Activated B cell treated with CpG ODN at 0.5 μM for 24 hours (primary cell): ENCODE data around the gene TP63. TPM values are rescaled to one million over a fixed set of nuclear protein-coding genes. Genes with fewer than 3 reads are reported as not detected.

Source experiments
- ATAC-seq: fragments of 200-7000 bp; cut with Tn5 transposase; one replicate; pipeline ENCODE4 v1.10.0; 2021; ENCODE audit warnings: low read depth, mild to moderate bottlenecking, moderate library complexity
- CTCF ChIA-PET: fragments of 350-600 bp; sonication (Branson Sonifier 250); formaldehyde crosslinking; loops from one replicate; lab custom pipeline; 2021; ENCODE audit warnings: antibody characterized with exemption; lab: Charles Lee
- POLR2A ChIA-PET: fragments of 350-600 bp; sonication (Branson Sonifier 250); formaldehyde crosslinking; loops from one replicate; lab custom pipeline; 2021; ENCODE audit warnings: antibody characterized with exemption; lab: Charles Lee
- DNase-seq: peaks from one replicate; pipeline ENCODE4 v3.0.0; 2022
- H3K27ac Mint-ChIP-seq: one replicate; pipeline ENCODE4 v1.8.0; 2020; ENCODE audit warnings: mixed read lengths
- H3K27me3 Mint-ChIP-seq: one replicate; pipeline ENCODE4 v1.8.0; 2021; ENCODE audit warnings: mixed read lengths
- H3K36me3 Mint-ChIP-seq: one replicate; pipeline ENCODE4 v1.8.0; 2021; ENCODE audit warnings: low read depth, mixed read lengths
- H3K4me1 Mint-ChIP-seq: one replicate; pipeline ENCODE4 v1.8.0; 2021; ENCODE audit warnings: mixed read lengths
- H3K4me3 Mint-ChIP-seq: one replicate; pipeline ENCODE4 v1.8.0; 2020; ENCODE audit warnings: mild to moderate bottlenecking, mixed read lengths
- H3K9me3 Mint-ChIP-seq: one replicate; pipeline ENCODE4 v1.8.0; 2020; ENCODE audit warnings: mixed read lengths
- intact Hi-C: fragments of 100-400 bp; cut with micrococcal nuclease; formaldehyde crosslinking; loops from one replicate; pipeline ENCODE4 v1.15.1; 2024
- total RNA-seq: library from RNA; stranded (reverse); gene quantifications from 2 replicates; pipeline ENCODE4 v1.2.3, GENCODE V29; 2022
- TF ChIP-seq, protein P1 (sequence below): fragments of 200-600 bp; IDR thresholded peaks from one replicate; pipeline ENCODE4 v1.8.0; 2022; ENCODE audit warnings: antibody characterized with exemption, mild to moderate bottlenecking

The TP63 gene
- total RNA-seq, 1 donor from 2014 or later: 3.9 TPM

DNA sequence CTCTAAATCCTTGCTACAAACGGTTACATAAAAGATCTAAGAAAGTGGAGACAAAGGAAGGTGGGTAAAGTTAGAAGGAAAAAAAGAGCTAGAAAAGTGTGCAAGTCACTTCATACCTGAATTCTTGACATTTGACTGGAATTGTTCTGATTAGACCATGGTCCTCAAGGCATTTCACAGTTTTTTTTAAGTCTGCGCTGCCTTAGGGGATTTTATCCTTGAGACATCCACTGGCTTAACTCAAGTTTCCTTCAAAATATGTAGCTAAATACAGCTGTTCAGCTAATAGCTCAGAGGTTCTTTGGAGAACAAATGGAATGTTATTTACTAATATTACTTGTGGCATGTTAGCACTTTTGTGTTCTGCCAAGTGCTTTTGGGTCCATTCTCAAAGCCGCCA is 236.9 kb downstream of the TP63 start:
- intact Hi-C loops: no loop called here
- Mint-ChIP-seq H3K4me1 (no peaks in the 10 kb centered on the region), H3K9me3 (no peaks in the 10 kb centered on the region), H3K27ac (no peak overlapping the region), H3K4me3 (no peak overlapping the region), H3K36me3 (no peaks in the 10 kb centered on the region), H3K27me3 (no peaks in the 10 kb centered on the region)
- ChIA-PET CTCF (no interaction called here), POLR2A (no interaction called here)
- ATAC-seq: no peak
- TF ChIP-seq, protein P1, sequence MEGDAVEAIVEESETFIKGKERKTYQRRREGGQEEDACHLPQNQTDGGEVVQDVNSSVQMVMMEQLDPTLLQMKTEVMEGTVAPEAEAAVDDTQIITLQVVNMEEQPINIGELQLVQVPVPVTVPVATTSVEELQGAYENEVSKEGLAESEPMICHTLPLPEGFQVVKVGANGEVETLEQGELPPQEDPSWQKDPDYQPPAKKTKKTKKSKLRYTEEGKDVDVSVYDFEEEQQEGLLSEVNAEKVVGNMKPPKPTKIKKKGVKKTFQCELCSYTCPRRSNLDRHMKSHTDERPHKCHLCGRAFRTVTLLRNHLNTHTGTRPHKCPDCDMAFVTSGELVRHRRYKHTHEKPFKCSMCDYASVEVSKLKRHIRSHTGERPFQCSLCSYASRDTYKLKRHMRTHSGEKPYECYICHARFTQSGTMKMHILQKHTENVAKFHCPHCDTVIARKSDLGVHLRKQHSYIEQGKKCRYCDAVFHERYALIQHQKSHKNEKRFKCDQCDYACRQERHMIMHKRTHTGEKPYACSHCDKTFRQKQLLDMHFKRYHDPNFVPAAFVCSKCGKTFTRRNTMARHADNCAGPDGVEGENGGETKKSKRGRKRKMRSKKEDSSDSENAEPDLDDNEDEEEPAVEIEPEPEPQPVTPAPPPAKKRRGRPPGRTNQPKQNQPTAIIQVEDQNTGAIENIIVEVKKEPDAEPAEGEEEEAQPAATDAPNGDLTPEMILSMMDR: no peak
- DNase-seq: no peak

DNA sequence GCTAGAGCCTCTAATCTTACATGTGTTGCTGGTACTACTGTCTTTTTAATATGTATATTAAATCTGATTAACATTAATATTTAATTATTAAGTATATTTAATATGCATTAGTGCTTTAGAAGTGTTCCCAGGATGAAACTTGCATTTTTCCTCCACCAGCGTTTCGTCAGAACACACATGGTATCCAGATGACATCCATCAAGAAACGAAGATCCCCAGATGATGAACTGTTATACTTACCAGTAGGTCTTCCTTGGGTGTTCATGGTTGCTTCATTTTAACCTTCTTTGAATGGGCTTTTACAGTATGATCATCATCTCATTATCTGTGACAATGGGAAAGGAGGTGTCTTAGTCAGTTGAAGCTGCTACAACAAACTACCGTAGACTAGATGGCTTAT is 238.0 kb downstream of the TP63 start:
- Mint-ChIP-seq H3K27me3 (no peaks in the 10 kb centered on the region), H3K9me3 (no peaks in the 10 kb centered on the region), H3K4me1 (no peaks in the 10 kb centered on the region), H3K4me3 (no peak overlapping the region), H3K27ac (no peak overlapping the region), H3K36me3 (no peaks in the 10 kb centered on the region)
- DNase-seq (no peak), ATAC-seq (no peak)
- ChIA-PET POLR2A (no interaction called here), CTCF (no interaction called here)
- TF ChIP-seq, protein P1: no peak
- intact Hi-C loops: no loop called here

DNA sequence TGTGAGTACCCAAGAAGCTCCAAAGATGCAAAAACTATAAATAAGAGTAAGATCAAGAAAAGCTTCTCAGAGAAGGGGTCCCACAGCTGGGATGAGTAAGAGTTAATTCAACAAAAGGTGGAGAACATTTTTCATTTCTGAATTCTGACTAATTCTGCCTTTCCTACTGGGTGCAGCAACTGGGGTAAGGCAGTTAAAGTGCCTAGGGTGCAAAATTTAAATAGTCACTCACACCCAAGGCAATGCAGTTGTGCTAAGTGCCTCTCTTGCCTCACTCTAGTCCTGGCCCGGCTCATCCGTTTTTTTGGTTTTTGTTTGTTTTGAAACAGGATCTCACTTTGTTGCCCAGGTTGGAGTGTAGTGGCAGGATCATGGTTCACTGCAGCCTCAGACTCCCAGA is 240.2 kb downstream of the TP63 start:
- intact Hi-C loops: no loop called here
- ATAC-seq: no peak
- TF ChIP-seq, protein P1: no peak
- Mint-ChIP-seq H3K27me3 (no peaks in the 10 kb centered on the region), H3K9me3 (no peaks in the 10 kb centered on the region), H3K4me3 (no peak overlapping the region), H3K27ac (no peak overlapping the region), H3K4me1 (no peaks in the 10 kb centered on the region), H3K36me3 (no peaks in the 10 kb centered on the region)
- POLR2A ChIA-PET: no interaction called here
- CTCF ChIA-PET: no interaction called here
- no peak for DNase-seq

DNA sequence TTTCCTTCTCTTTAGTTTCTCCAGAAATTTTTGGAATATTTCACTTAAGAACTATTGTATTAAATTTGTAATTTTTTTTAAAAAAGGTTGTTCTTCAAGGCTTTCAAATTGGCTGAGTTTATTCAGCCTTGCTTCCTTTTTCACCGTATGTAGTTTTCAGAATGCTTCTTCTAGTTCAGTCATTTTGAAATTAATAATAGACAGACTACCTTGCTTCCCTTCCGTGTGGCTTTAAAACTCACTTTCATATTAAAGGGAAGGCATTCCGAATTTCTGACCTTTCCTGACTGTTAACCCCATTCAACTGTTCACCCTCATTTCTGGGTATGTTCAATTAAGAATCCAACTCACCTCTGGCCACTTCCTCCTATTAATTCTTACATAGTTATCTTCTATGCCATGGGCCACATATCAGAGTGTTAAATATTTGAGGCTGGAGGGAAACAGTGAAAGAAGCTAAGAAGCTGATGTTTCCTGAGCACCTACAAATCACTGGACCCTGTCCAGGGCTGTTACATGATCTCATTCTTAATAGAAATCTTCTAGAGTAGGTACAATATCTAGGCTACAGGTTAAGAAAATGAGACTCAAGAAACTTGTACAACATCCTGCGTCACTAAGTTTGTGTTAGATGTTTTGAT is 252.0 kb downstream of the TP63 start:
- DNase-seq (no peak), ATAC-seq (no peak)
- Mint-ChIP-seq H3K27me3 (no peaks in the 10 kb centered on the region), H3K36me3 (no peaks in the 10 kb centered on the region), H3K9me3 (no peaks in the 10 kb centered on the region), H3K4me1 (no peaks in the 10 kb centered on the region), H3K4me3 (no peak overlapping the region), H3K27ac (no peak overlapping the region)
- CTCF ChIA-PET: no interaction called here
- intact Hi-C loops: no loop called here
- POLR2A ChIA-PET: no interaction called here
- TF ChIP-seq, protein P1: no peak

DNA sequence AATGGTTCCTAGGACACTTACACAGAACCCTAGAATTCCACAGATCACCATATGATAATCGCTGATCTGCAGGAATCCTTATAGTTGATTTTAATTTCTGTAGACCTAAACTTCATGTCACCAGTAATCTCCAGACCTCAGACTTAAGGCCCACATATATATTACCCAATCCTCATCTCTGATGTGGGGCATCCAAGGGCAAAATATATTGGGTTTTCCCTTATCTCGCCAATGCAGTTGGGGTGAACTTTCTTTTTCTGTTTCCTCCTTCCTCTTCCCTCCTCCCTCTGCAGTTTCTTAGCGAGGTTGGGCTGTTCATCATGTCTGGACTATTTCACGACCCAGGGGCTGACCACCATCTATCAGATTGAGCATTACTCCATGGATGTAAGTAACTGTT is 259.3 kb downstream of the TP63 start:
- no peaks in the 10 kb centered on the region for H3K4me1 Mint-ChIP-seq
- DNase-seq: no peak
- H3K27me3 Mint-ChIP-seq: no peaks in the 10 kb centered on the region
- CTCF ChIA-PET: no interaction called here
- H3K36me3 Mint-ChIP-seq: no peaks in the 10 kb centered on the region
- ATAC-seq: no peak
- POLR2A ChIA-PET: no interaction called here
- H3K9me3 Mint-ChIP-seq: peaks cover 3% of the 10 kb centered on the region
- H3K4me3 Mint-ChIP-seq: no peak overlapping the region
- intact Hi-C loops: no loop called here
- TF ChIP-seq, protein P1: no peak
- H3K27ac Mint-ChIP-seq: no peak overlapping the region
